Activated CD4-positive, alpha-beta T cell treated with anti-CD3 and anti-CD28 coated beads, Interleukin-2, Interleukin-6, amounts not matched to agents 100 ng/mL and 50 ng/mL, durations not matched to agents 16 hours and 8 hours (primary cell): Measurements from ENCODE around the gene APOBEC2.
A peak's percentile ranks its signal among the peaks of the same experiment; 100 is the strongest.

Experiments used
- DNase-seq: peaks from one replicate; pipeline ENCODE4 v3.0.0-alpha.2; 2020

Gene APOBEC2

GRCh38 chr6:41092421-41093140, 39.6 kb downstream of the APOBEC2 start:
- peak; percentile 14 for DNase-seq

- DNase-seq: no peak
These were observed 40.7 kb downstream of the APOBEC2 start for GRCh38 chr6:41093729-41094128.

DNA sequence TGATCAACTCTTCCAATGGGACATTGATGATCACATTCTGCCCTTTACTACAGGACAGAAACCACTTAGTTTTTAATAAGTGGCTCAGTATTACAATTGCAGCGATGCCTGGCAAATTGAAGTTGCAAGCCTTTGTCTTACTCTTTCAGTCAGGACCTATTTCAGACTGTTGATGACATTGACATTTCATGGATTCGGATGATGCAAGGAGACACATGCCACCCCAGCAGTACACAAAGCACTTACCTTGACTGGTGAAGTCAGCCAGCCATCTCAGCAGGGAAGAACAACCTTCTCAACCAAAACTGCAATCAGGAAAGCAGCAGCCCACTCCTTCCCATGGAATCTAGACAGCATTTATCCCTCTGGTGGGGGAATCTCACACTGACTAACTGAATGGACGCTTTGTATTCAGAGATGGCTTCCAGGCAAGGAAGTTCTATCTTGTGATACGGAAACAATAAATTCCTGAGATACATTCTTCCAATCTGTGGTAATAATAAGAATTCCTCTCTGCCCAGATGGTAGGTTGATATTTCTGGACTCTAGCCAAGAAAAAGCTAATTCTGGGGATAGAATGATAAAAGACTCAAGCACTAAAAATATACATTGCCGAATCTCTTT, 44.6 kb downstream of the APOBEC2 start:
- DNase-seq: no peak

DNA sequence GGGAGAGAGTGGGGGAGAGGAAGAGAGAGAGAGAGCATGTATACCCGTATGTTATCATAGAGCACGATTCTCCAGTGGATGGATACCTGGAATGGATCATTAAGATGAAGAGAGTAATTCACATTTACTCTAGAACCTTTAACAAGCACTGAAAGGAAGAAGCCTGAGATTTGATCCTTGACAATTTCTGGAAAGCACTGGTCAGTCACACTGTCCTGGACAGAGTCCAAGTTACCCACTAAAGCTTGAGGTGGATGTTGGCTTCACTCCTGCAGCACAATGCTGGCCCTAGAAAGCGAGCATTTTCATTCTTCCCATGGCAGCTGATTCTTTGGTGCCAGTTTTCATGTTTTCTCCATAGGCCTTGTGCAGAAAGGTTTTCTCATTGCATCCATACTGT, 45.4 kb downstream of the APOBEC2 start:
- DNase-seq: no peak

DNA sequence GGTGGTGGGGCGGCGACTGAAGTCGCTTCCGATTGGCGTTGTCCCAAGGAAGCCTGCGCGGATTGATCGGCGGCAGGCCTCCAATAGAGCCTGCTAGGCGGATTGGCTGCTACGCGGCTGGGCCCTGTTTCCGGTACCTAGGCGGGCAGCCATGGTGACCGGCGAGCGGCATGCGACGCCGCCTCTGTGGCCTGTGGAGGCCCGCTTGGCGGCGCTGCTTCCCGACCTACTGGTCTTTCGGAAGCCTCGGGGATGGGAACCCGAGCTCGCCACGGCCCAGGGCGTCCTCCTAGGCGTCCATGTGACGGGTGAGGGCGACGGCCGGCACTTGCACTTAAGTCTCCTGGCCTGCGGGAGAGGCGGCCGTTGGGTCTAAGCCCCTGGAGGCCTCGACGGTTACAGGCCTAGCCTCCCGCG, 47.9 kb downstream of the APOBEC2 start:
- DNase-seq: no peak

DNA sequence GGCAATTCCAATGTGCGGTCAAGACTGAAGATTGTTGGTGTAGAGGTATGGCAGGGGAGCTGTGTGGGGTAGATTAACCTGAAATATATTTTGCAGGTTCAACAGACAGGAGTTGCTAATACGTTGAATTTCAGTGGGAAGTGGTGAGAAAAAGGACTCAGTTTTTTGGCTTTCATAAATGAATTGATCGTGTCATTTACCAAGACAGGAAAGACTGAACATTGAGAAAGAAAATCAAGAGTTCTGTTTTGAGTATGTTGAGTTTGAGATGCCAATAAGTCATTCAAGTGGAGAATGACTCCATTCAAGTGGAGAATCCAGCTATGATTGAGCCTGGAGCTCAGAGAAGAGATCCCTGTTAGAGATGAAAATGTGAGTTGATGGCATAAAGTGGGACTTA, 50.8 kb downstream of the APOBEC2 start:
- DNase-seq: peak; percentile 74

DNA sequence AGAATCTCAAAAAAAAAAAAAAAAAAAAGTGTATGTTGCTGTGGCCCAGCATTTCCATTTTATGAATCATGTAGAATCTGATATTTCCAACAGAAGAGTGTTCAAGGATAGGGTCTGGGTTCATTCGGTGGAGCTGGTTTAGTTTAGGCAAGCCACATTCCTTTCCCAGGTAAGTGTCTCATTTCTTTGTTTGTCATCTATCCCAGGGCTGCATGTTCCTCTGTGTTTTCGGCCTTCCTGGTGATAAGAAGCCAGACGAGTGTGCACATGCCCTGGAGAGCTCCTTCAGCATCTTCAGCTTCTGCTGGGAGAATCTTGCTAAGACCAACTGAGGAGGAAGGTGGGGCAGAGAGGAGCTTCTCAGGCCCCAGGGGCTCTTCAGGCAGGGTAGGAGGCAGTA, 58.0 kb downstream of the APOBEC2 start:
- no peak for DNase-seq
